NT2/D1 (cell line): ENCODE measurements around the gene GPSM3.

ENCODE experiments used
- DNase-seq: peaks from one replicate; pipeline ENCODE4 v3.0.0-alpha.2; 2011; ENCODE audit warnings: low read depth, low spot score
- H3K27me3 ChIP-seq: 2 replicates; pipeline ENCODE4 v1.6.0; 2011; ENCODE audit warnings: mild to moderate bottlenecking; ENCODE audit not compliant: insufficient read length, insufficient read depth
- H3K36me3 ChIP-seq: 2 replicates; pipeline ENCODE4 v1.6.1; 2011; ENCODE audit warnings: mild to moderate bottlenecking, low read length, mixed read lengths; ENCODE audit not compliant: insufficient read depth, insufficient read length
- H3K4me1 ChIP-seq: 2 replicates; pipeline ENCODE4 v1.5.1; 2011; ENCODE audit not compliant: insufficient read depth, insufficient read length
- H3K4me3 ChIP-seq: 2 replicates; pipeline ENCODE4 v1.5.1; 2011; ENCODE audit warnings: low read depth; ENCODE audit not compliant: insufficient read length
- H3K9ac ChIP-seq: 2 replicates; pipeline ENCODE4 v1.6.0; 2011; ENCODE audit warnings: low read depth; ENCODE audit not compliant: insufficient read length
- H3K9me3 ChIP-seq: 2 replicates; pipeline ENCODE4 v1.5.1; 2011; ENCODE audit warnings: mild to moderate bottlenecking, low read length; ENCODE audit not compliant: insufficient read depth
- SUZ12 ChIP-seq: IDR thresholded peaks from 2 replicates; pipeline ENCODE4 v1.6.1; 2011; ENCODE audit not compliant: insufficient read length, insufficient read depth; ENCODE audit errors: extremely low read depth
- YY1 ChIP-seq: IDR thresholded peaks from 2 replicates; pipeline ENCODE4 v1.6.1; 2011; ENCODE audit not compliant: insufficient read length, insufficient read depth
- ZNF274 ChIP-seq: IDR thresholded peaks from 2 replicates; pipeline ENCODE4 v1.6.1; 2011; ENCODE audit warnings: mild to moderate bottlenecking, low read depth, low read length

GPSM3 gene

DNA sequence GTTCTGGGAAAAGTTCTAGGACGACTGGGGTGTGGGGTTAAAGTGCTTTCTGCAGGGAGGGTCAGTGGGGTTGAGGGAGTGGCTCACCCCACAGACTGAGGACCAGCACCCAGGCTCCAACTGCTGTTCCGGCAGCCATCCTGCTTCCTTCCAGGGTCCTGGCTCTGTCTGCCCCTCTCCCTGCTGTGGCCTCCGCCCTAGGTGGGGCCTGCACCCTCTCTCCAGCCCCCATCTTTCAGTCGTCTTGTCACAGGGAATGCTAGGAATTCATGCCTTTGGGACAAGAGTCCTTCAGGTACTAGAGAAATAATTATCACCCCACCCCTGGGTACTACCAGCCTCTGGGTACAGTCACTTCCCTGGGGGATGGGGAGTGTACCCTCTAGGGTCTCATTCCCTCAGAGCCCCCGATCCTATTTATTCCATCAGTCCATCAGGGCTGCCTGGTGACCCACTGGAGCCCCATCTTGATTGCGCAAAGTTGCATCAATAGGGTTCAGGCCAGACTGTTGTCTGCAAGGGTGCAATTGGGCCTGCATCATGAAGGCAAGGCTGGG, 8.3 kb downstream of the GPSM3 start, which contains the start of gene AGER:
AGER (minus strand) TSS at position 170 of the 557 bp plus-strand sequence; CDS start at position 139, 31 bp downstream.
- DNase-seq, result no peak
- H3K4me1 ChIP-seq, result peaks cover 5% of the 10 kb centered on the region
- H3K9ac ChIP-seq, result no peak within 1 kb of the TSS
- peaks cover 54% of the 10 kb centered on the region for H3K36me3 ChIP-seq
- H3K4me3 ChIP-seq, result no peak within 1 kb of the TSS
- H3K27me3 ChIP-seq, result no peaks in the 10 kb centered on the region
- no peaks in the 10 kb centered on the region for H3K9me3 ChIP-seq
- TF ChIP-seq SUZ12 (no peak), ZNF274 (no peak)

DNA sequence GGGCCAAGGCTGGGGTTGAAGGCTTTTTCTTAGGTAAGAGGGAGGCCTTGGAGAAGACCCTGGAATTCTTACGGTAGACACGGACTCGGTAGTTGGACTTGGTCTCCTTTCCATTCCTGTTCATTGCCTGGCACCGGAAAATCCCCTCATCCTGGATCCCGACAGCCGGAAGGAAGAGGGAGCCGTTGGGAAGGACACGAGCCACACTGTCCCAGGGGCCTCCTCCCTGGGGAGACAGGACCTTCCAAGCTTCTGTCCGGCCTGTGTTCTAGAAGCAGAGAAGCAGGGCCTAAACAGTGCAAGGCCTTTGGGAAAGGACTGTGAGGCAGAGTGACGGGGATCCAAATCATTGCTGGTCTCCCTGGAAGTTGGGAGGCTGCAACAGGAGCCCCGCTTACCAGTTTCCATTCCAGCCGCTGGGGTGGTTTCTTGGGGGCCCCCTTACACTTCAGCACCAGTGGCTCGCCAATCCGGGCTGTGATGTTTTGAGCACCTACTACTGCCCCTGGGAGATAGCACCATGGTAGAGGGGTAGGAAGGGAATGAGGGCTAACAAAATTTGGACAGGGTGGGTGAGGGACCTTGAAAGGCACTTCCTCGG, 8.9 kb downstream of the GPSM3 start:
- DNase-seq, result no peak
- Histone ChIP-seq H3K4me3 (no peak overlapping the region), H3K36me3 (peaks cover 54% of the 10 kb centered on the region), H3K27me3 (no peaks in the 10 kb centered on the region), H3K9me3 (no peaks in the 10 kb centered on the region), H3K9ac (no peak overlapping the region), H3K4me1 (peaks cover 5% of the 10 kb centered on the region)
- TF ChIP-seq YY1 (no peak), ZNF274 (no peak)

DNA sequence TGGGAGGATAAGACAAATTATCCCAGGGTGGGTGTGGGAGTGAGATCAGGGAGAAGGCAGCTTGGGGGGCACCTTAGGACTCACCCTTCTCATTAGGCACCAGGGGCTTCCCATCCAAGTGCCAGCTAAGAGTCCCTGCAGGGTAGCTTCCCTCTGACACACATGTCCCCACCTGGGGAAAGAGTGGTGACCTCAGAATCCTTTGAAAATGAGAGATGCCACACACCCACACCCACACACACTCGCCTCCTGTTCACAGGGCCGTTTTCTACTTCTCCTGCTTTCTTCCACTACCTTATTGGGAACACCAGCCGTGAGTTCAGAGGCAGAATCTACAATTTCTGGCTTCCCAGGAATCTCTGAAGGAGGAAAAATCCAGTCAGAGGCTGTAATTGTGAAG, 9.4 kb downstream of the GPSM3 start:
- TF ChIP-seq YY1, result no peak
- no peak for TF ChIP-seq ZNF274
- TF ChIP-seq SUZ12, result no peak
- Histone ChIP-seq H3K9me3 (no peaks in the 10 kb centered on the region), H3K27me3 (no peaks in the 10 kb centered on the region), H3K9ac (no peak overlapping the region), H3K4me1 (peaks cover 5% of the 10 kb centered on the region), H3K36me3 (peaks cover 53% of the 10 kb centered on the region), H3K4me3 (no peak overlapping the region)
- DNase-seq, result no peak

DNA sequence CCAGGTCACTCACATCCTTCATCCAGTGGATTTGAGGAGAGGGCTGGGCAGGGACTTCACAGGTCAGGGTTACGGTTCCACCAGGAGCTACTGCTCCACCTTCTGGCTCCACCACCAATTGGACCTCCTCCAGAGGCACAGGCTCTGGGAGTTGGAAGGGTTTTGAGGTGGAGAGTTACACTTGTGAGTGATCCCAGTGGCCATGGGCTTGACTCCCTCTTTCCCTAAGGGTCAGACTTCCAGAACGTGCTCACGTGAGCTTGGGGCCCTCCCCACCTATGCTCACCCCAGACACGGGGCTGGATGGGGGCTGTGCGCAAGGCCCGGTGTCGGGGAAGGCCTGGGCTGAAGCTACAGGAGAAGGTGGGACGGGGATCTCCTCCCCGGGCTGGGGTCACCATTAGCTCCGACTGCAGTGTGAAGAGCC, 9.9 kb downstream of the GPSM3 start:
- Histone ChIP-seq H3K27me3 (no peaks in the 10 kb centered on the region), H3K4me3 (no peak overlapping the region), H3K9ac (no peak overlapping the region), H3K9me3 (no peaks in the 10 kb centered on the region), H3K4me1 (peaks cover 5% of the 10 kb centered on the region), H3K36me3 (peaks cover 48% of the 10 kb centered on the region)
- TF ChIP-seq SUZ12, result no peak
- TF ChIP-seq ZNF274, result no peak
- no peak for TF ChIP-seq YY1
- no peak for DNase-seq

DNA sequence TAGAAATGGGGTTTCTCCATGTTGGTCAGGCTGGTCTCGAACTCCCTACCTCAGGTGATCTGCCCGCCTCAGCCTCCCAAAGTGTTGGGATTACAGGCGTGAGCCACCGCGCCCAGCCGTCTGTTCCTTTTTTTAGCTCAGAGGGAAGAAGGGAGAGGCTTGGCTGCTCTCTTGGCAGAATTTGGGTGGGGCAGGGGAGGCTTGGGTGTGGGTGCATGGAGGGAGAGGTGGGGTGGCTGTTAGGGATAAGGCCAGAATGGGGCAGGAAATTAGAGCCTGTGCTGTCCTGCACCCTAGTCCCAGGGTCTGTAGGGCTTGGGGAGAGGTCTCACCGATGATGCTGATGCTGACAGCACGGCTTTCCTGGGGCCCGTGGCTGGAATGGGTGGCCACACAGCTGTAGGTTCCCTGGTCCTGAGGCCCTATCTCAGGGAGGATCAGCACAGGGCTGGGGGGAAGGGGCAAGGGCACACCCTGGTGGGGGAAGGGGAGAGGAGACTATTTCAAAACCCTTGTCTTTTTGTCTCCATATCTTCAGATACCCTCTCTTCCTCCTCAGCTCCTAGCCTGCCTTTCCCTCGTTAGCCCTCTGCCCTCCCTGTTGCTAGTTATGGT, 10.4 kb downstream of the GPSM3 start:
- no peak overlapping the region for H3K4me3 ChIP-seq
- no peaks in the 10 kb centered on the region for H3K27me3 ChIP-seq
- H3K9me3 ChIP-seq, result no peaks in the 10 kb centered on the region
- no peak for TF ChIP-seq ZNF274
- TF ChIP-seq SUZ12, result no peak
- no peak for TF ChIP-seq YY1
- peaks cover 5% of the 10 kb centered on the region for H3K4me1 ChIP-seq
- peaks cover 43% of the 10 kb centered on the region for H3K36me3 ChIP-seq
- no peak overlapping the region for H3K9ac ChIP-seq
- DNase-seq, result no peak

DNA sequence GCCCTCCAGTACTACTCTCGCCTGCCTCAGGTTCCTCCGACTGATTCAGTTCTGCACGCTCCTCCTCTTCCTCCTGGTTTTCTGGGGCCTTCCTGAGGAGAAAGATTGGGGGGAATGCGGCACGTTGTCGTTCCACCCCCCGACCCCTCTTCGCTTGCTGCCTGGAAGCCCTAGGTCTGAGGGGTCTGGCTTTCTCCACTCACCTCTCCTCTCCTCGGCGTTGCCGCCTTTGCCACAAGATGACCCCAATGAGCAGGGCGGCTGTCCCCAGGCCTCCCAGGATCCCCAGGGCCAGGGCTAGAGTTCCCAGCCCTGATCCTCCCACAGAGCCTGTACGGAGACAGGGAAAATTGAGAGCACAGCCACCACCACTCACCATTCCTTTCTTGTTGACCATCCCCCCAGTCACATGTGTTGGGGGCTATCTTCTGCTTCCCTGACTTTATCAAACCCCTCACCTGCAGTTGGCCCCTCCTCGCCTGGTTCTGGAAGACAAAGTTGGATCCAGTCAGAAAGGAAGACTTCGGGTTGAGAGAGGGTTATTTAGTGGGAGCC, 11.2 kb downstream of the GPSM3 start:
- H3K9ac ChIP-seq, result no peak overlapping the region
- H3K9me3 ChIP-seq, result no peaks in the 10 kb centered on the region
- H3K36me3 ChIP-seq, result peaks cover 35% of the 10 kb centered on the region
- no peak overlapping the region for H3K4me3 ChIP-seq
- no peak for DNase-seq
- peaks cover 5% of the 10 kb centered on the region for H3K4me1 ChIP-seq
- TF ChIP-seq YY1, result no peak
- no peak for TF ChIP-seq SUZ12
- TF ChIP-seq ZNF274, result no peak
- H3K27me3 ChIP-seq, result no peaks in the 10 kb centered on the region

DNA sequence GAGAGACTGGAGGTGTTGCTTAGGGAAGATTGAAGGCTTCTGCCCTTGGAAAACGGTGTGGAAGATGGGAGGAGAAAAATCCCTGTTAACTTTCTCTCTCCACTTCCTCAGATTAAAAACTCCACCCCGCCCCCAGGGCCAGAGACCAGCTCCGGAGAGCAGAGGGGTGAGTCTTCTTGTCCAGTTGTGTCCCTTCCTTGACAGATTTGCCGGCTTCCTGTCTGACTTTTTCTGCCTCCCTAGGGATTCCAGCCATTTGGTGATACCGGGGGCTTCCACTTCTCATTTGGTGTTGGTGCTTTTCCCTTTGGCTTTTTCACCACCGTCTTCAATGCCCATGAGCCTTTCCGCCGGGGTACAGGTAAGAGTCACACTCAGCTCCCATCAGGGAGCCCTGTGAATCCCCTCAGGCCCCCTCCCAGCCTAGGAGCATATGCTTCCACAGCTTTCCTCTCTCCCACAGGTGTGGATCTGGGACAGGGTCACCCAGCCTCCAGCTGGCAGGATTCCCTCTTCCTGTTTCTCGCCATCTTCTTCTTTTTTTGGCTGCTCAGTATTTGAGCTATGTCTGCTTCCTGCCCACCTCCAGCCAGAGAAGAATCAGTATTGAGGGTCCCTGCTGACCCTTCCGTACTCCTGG, 12.6 kb downstream of the GPSM3 start:
- TF ChIP-seq ZNF274 (no peak), YY1 (no peak), SUZ12 (no peak)
- Histone ChIP-seq H3K36me3 (peaks cover 32% of the 10 kb centered on the region), H3K4me1 (peaks cover 5% of the 10 kb centered on the region), H3K9ac (no peak overlapping the region), H3K27me3 (no peaks in the 10 kb centered on the region), H3K4me3 (no peak overlapping the region), H3K9me3 (no peaks in the 10 kb centered on the region)
- no peak for DNase-seq
